GM21390 (cell line): ENCODE results near the gene SESTD1.
A peak's percentile ranks its signal among the peaks of the same experiment; 100 is the strongest.
"Not testable (repeated sequence)": the region's sequence is repeated elsewhere in the genome, so short reads cannot be mapped to it uniquely, and the experiment has no call there.

Source experiments
- ATAC-seq: cut with Tn5 transposase; IDR thresholded peaks from one replicate; pipeline ENCODE4 v1.9.1; 2021; ENCODE audit not compliant: unreplicated experiment

Gene SESTD1

DNA sequence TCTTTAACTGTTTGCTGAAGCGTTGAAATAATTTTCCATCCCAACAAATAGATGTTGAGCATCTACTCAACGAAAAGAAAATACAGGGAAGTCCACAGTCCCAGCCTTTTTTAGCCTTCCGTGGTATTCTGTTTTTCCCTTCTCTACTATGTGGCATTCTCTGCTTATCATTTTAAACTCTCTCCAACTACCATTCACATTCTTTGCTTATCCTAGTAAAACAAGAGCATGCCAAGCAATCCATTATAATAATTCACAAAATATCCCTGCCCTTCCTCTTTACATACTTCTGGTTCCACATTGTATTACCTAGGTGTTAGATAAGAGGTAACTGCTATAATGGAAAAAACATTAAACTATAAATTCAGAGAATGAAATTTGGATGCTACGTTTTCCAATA, 1.6 kb upstream of the SESTD1 start:
- ATAC-seq = no peak

GRCh38 chr2:179265082-179265510, 464 bp upstream of the SESTD1 start:
- ATAC-seq = no peak

- ATAC-seq = peak; percentile 38
Observed at GRCh38 chr2:179263446-179264367, 925 bp downstream of the SESTD1 start.

DNA sequence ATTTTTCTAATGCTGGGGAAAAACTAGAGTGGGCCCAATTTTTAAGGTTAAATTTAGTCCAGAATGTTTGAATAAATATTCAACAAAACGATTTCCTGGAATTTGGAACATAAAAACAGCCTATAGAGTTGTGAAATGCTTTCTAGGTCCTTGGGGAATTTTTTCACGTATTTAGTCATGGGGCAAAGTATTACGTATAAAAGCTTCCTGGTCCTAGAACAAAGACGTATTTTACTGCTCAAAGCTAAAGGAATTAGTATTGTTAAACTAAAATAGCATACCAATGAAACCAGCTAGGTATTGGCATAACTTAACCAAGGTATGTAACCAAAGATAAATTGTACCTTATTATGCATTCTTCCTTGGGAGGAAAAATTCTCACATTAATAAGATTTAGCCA, 1.6 kb downstream of the SESTD1 start:
- ATAC-seq = no peak

DNA sequence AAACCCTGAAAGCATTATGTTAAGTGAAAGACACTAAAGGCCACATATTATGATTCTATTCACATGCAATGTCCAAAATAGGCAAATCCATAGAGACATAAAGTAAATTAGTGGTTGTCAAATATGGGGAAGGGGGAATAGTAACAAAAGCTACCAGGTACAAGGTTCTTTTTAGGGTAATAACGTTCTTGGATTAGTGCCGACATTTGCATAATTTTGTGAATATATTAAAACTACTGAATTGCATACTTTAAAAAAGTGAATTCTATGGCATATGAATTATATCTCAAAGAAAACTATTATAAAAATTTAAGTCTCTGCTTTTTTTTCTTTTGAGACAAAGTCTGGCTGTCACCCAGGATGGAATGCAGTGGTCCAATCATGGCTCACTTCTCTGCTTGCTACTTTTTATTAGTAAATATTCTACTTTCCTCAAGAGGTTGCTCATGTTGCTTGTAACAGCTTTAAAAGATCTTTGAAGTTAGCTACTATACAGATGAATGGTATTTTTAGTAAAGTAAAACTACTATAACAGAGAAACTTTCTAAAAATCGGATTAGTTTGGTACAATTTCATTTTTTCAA, 2.5 kb downstream of the SESTD1 start:
- no peak for ATAC-seq

DNA sequence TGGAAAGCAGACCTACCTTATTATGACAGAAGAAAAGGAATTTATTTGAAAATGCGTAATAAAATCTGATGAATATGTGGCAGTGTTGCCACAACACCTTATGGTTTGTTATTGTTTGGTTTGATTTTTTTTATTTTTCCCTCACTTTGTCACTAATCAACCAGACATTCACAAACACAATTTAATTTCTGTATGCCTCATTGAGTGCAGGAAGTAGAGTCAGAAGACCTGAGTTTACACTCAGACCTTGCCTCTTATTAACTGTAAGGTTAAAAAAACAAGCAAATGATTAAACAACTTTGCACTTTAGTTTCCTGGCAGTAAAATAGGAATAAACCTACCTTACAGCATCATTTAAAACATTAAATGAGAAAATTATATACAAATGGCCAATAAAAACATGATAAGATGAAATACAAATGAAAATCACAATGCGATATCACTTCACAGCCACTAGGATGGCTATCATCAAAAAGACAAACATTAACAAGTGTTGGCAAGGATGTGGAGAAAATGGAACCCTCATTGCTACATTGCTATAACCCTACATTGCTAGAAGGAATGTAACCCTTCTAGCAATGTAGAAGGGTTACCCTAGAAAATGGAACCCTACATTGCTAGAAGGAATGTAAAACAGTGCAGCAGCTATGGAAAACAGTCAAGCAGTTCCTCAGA, 3.3 kb downstream of the SESTD1 start:
- no peak for ATAC-seq

DNA sequence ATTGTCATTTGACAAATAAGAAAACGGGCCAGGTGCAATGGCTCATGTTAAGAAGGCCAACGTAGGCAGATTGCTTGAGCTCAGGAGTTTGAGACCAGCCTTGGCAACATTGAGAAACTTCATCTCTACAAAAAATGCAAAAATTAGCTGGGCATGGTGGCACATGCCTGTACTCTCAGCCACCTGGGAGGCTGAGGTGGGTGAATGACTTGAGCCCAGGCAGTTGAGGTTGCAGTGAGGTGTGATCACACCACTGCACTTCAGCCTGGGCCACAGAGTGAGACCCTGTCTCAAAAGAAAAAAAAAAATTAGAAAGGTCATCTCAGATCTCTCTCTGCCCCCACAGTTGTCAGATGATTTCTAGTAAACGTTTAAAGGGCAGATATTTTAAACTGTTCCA, 4.4 kb downstream of the SESTD1 start:
- no peak for ATAC-seq

GRCh38 chr2:179255129-179255528, 9.5 kb downstream of the SESTD1 start:
- ATAC-seq = peak; percentile 23

DNA sequence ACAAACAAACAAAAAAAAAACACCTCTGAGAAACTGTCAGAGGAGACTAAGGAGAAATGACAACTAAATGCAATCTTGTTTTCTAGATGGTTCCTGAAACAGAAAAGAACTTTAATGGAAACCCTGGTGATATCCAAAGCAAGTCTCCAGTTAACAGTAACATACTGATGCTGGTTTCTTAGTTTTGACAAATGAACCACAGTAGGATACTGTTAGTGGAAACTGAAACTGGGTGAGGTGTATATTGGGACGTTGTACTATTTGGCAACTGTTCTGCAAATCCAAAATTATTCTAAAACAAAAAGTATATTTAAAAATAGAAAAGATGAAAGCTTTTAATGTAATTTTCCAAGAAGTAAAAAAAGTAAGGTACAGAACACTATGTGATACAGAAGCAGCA, 11.4 kb downstream of the SESTD1 start:
- ATAC-seq = peak; percentile 75

- ATAC-seq = no peak
Observed at GRCh38 chr2:179252423-179252822, 12.2 kb downstream of the SESTD1 start.

DNA sequence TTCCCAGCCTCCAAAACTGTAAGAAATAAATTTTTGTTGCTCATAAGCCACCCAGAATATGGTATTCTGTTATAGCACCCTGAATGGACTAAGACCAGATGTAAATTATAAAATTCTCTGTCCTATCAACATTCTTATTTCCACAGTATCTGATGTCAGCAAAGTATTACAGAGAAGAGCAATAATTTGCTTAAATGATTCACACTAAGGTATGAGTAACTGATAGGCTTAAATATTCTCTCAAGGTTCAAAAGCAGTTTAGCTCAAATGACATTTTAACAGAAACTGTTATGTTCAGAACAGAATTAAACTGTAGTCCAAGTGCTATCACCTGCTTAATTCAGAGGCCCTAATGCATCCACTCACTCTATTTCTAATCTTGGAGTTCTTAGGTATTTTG, 12.8 kb downstream of the SESTD1 start:
- ATAC-seq = no peak

DNA sequence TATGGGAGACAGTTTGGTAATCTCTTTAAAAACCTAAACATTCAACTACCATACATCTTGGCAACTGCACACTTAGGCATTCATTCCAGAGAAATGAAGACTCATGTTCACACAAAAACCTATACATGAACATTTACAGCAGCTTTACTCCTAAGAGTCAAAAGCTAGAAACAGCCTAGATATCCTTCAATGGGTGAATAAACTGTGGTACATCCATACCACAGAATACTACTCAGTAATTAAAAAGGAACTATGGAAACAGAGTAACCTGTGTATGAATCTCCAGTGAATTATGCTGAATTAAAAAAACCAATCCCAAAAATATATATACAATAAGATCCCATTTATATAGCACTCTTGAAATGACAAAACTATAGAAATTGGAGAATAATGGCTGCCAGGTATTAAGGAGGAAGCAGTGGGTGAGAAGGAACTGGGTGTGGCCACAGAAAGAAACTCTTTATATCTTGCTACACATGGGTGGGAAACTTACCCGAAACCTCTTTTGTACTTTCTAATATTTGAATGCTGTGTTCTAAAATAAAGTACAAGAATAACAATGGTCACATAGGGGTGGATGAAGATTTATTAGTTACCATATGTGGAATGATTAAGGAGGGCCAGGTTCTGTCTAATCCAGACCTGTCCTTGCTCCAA, 13.7 kb downstream of the SESTD1 start:
- ATAC-seq = peak; percentile 27

GRCh38 chr2:179250095-179250494, 14.5 kb downstream of the SESTD1 start:
- ATAC-seq = no peak

GRCh38 chr2:179248024-179248348, 16.6 kb downstream of the SESTD1 start:
- peak; percentile 23 for ATAC-seq

- ATAC-seq = peak; percentile 46
Observed at GRCh38 chr2:179247318-179248023, 17.2 kb downstream of the SESTD1 start.

GRCh38 chr2:179245843-179246242, 18.8 kb downstream of the SESTD1 start:
- not testable (repeated sequence) for ATAC-seq

GRCh38 chr2:179243046-179243445, 21.6 kb downstream of the SESTD1 start:
- ATAC-seq = no peak

DNA sequence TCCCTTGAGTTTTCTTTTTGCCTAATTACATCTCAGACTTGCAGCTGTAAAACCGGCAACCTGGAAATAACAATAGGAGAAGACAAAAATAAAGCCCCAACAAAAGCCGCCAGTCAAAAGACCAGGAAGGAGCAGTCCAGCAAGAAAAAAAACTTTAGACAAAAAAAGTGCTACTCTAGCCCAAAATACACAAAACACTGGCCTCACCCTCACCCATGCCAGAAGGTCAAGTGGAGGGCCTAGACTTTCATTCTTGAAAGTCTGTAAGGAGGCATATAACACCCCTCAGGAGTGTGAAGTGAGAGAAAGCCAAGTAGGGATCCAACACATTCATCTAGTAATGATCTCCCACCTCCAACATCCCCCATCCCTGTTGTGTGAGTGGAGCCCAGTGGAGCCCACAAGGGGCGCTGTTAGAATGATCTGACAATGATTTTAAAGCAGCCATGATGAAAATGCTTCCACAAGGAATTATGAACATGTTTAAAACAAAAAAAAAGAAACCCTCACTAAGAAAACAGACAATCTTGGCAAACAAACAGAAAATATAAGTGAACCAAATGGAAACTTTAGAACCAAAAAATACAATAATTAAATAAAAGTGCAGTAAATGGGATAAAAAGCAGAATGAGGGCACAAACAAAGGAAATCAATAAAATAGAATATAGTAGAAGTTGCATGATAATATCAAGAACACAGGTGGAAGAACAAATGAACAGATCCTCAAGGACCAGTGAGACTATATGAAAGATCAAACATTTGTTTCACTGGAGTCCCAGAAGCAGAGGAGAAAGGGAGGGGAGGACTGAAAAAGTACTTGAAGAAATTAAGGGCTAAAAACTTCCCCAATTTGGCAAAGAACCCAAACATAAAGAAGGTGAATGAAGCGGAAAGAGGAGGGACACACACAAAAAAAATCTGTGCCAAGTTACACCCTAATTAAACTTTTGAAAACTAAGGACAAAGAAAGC, 23.9 kb downstream of the SESTD1 start:
- no peak for ATAC-seq

DNA sequence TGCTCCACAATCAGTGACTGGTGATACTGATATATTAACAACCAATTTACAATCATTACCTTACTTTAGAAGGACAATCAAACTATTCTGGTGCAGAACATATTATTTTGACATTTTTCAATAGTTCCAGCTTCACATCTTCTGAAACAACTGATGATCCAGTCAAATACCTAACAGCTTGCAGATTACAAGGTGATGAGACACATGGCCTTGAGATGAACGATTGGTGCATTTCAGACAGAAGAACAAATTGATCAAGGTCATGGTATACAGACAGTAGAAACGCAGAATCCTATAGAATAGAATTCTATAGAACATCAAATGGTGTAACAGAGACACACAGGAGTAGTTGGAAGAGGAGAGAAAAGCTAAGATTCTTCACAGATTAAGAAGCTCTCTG, 24.8 kb downstream of the SESTD1 start:
- no peak for ATAC-seq

GRCh38 chr2:179239195-179239594, 25.4 kb downstream of the SESTD1 start:
- ATAC-seq = peak; percentile 80
